SKM-1 treated with dmso at 0.1 percent for 144 hours (cell line): Measurements from ENCODE around the gene RBM48.
"Not testable (repeated sequence)": the region's sequence is repeated elsewhere in the genome, so short reads cannot be mapped to it uniquely, and the experiment has no call there.

Experiments used
- DNase-seq: peaks from one replicate; lab custom pipeline; 2025; ENCODE audit not compliant: unreplicated experiment; lab: John Stamatoyannopoulos, UW

The RBM48 gene

GRCh38 chr7:92543542-92543941 is 14.9 kb downstream of the RBM48 start:
- not testable (repeated sequence) for DNase-seq

- DNase-seq = not testable (repeated sequence)
Observed at GRCh38 chr7:92545116-92545515, 16.5 kb downstream of the RBM48 start.

GRCh38 chr7:92546856-92547497 is 18.4 kb downstream of the RBM48 start:
- DNase-seq = no peak

- DNase-seq = no peak
Observed at GRCh38 chr7:92547579-92547978, 19.0 kb downstream of the RBM48 start.

- no peak for DNase-seq
Observed at GRCh38 chr7:92550194-92550593, 21.6 kb downstream of the RBM48 start.

GRCh38 chr7:92557249-92557648 is 28.7 kb downstream of the RBM48 start:
- no peak for DNase-seq

- no peak for DNase-seq
Observed at GRCh38 chr7:92557808-92558362, 29.3 kb downstream of the RBM48 start.

GRCh38 chr7:92560602-92561001 is 32.0 kb downstream of the RBM48 start:
- no peak for DNase-seq

GRCh38 chr7:92563345-92563744 is 34.8 kb downstream of the RBM48 start:
- no peak for DNase-seq

- DNase-seq = no peak
Observed at GRCh38 chr7:92567460-92567859, 38.9 kb downstream of the RBM48 start.

- no peak for DNase-seq
Observed at GRCh38 chr7:92569137-92569536, 40.5 kb downstream of the RBM48 start.

GRCh38 chr7:92576296-92576695 is 47.7 kb downstream of the RBM48 start:
- DNase-seq = no peak

- no peak for DNase-seq
Observed at GRCh38 chr7:92582948-92583347, 54.4 kb downstream of the RBM48 start.

GRCh38 chr7:92584953-92585352 is 56.4 kb downstream of the RBM48 start:
- no peak for DNase-seq

- no peak for DNase-seq
Observed at GRCh38 chr7:92586403-92586802, 57.8 kb downstream of the RBM48 start.

- DNase-seq = no peak
Observed at GRCh38 chr7:92586841-92587240, 58.2 kb downstream of the RBM48 start.
